ENCODE data around the gene CLEC1B. TPM values are rescaled to one million over a fixed set of nuclear protein-coding genes. Genes with fewer than 3 reads are reported as not detected.

CLEC1B gene
- total and polyA plus RNA-seq, 9 of the 15 experiments (the other 6 are each of a cell fraction or from before 2014, with no cell fraction given): not detected

DNA sequence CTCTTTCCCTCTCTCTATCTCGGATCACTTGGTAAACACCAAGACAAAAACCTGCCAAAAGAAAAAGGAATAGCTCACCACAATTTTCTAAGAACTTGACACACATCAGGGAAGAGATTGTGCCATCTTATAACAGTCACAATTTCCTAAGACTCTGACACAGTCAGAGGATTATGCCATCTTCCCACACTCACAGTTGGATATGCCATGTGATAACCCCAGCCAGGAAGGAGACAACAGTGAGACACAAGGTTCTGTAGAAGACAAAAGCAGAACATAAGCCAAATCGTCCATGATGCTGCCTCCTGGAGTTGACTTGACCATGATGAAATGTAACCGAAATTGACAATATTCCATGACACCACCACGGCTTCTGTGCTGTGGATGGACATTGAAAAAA is 28.8 kb upstream of the CLEC1B start:
- ChIA-PET POLR2A (interaction anchor here (0.6 kb wide), 1 partner anchor 642 kb away, joined by 3 read pairs; no protein-coding TSS in a partner anchor), CTCF (ENCODE audit: low intra/inter-chr PET ratio) (no interaction called here)
- intact Hi-C loops (cut with micrococcal nuclease) (no loop called here), in situ Hi-C loops (cut with MboI) (no loop called here)
- no peak overlapping the region for H3K27ac ChIP-seq (ENCODE audit: extremely low read depth, low read depth, low read length)
- H3K4me2 ChIP-seq (ENCODE audit: insufficient read depth, low read length): no peak overlapping the region
- H3K27me3 ChIP-seq (ENCODE audit: control insufficient read depth in 2 of 2, insufficient read depth in 2 of 2, low read length in 2 of 2): no peaks in the 10 kb centered on the region
- no peaks in the 10 kb centered on the region for H3K4me1 ChIP-seq (replicated peaks in 1 of 2; ENCODE audit: control insufficient read depth in 2 of 2, insufficient read depth in 2 of 2, low read length in 2 of 2)
- ATAC-seq (no peak), DNase-seq (ENCODE audit: extremely low read depth in 1 of 4, low spot score in 3 of 4) (no peak), FAIRE-seq (no peak)
- H4K20me1 ChIP-seq (replicated peaks; ENCODE audit: control insufficient read depth, insufficient read depth, low read length): no peaks in the 10 kb centered on the region
- no peaks in the 10 kb centered on the region for H3K36me3 ChIP-seq (ENCODE audit: control insufficient read depth, insufficient read depth, low read length)
- H3K9me1 ChIP-seq (ENCODE audit: control insufficient read depth, insufficient read depth, low read length): no peaks in the 10 kb centered on the region
- H3K9ac ChIP-seq (ENCODE audit: insufficient read depth in 1 of 2, low read depth in 2 of 2, low read length in 2 of 2): no peak overlapping the region
- WGBS (ENCODE audit: insufficient coverage, low coverage, missing lambda C conversion rate): 0% methylated on average over 3 of the region's 4 CpGs
- BruUV-seq (replicated peaks): no TSS peak
- no peak for TF ChIP-seq ILF3 (IDR thresholded peaks at IDR 0.05; ENCODE audit: borderline replicate concordance)
- TF ChIP-seq JUN (IDR thresholded peaks at IDR 0.05; ENCODE audit: borderline replicate concordance, low read depth, low read length): no peak
- no peak for TF ChIP-seq JUN (CRISPR knock-in tag; IDR thresholded peaks at IDR 0.05; ENCODE audit: borderline replicate concordance)
- no peak for TF ChIP-seq CBX2 (IDR thresholded peaks at IDR 0.05; ENCODE audit: insufficient read depth, low read length, poor library complexity, severe bottlenecking)
- TF ChIP-seq ZNF586 (CRISPR knock-in tag; conservative IDR thresholded peaks at IDR 0.05): no peak
- no peak for TF ChIP-seq ZNF707 (CRISPR knock-in tag; conservative IDR thresholded peaks at IDR 0.05)
- no peak for TF ChIP-seq CHD2 (IDR thresholded peaks at IDR 0.05; ENCODE audit: low read depth, low read length)
- no peak for TF ChIP-seq SPI1 (IDR thresholded peaks at IDR 0.05; ENCODE audit: borderline replicate concordance, low read depth, low read length)
- TF ChIP-seq CCNT2 (IDR thresholded peaks at IDR 0.05; ENCODE audit: borderline replicate concordance, extremely low read depth, insufficient read length, low read depth, low read length): no peak
- TF ChIP-seq, protein P1, sequence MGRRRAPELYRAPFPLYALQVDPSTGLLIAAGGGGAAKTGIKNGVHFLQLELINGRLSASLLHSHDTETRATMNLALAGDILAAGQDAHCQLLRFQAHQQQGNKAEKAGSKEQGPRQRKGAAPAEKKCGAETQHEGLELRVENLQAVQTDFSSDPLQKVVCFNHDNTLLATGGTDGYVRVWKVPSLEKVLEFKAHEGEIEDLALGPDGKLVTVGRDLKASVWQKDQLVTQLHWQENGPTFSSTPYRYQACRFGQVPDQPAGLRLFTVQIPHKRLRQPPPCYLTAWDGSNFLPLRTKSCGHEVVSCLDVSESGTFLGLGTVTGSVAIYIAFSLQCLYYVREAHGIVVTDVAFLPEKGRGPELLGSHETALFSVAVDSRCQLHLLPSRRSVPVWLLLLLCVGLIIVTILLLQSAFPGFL (CRISPR knock-in tag; IDR thresholded peaks at IDR 0.05): no peak
- no peak for TF ChIP-seq ZNF696 (CRISPR knock-in tag; conservative IDR thresholded peaks at IDR 0.05)
- TF ChIP-seq NR2C1 (IDR thresholded peaks at IDR 0.05): no peak
- TF ChIP-seq NR2C1 (tag; IDR thresholded peaks at IDR 0.05): no peak
- TF ChIP-seq, protein P2, sequence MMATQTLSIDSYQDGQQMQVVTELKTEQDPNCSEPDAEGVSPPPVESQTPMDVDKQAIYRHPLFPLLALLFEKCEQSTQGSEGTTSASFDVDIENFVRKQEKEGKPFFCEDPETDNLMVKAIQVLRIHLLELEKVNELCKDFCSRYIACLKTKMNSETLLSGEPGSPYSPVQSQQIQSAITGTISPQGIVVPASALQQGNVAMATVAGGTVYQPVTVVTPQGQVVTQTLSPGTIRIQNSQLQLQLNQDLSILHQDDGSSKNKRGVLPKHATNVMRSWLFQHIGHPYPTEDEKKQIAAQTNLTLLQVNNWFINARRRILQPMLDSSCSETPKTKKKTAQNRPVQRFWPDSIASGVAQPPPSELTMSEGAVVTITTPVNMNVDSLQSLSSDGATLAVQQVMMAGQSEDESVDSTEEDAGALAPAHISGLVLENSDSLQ (IDR thresholded peaks at IDR 0.05): no peak
- TF ChIP-seq ZNF695 (CRISPR knock-in tag; IDR thresholded peaks at IDR 0.05): no peak
- TF ChIP-seq GTF2E2 (tag; IDR thresholded peaks at IDR 0.05): no peak
- TF ChIP-seq KLF13 (tag; IDR thresholded peaks at IDR 0.05; ENCODE audit: borderline replicate concordance, low read depth): no peak
- TF ChIP-seq HDAC6 (IDR thresholded peaks at IDR 0.05; ENCODE audit: low read depth, low read length): no peak
- TF ChIP-seq, protein P3, sequence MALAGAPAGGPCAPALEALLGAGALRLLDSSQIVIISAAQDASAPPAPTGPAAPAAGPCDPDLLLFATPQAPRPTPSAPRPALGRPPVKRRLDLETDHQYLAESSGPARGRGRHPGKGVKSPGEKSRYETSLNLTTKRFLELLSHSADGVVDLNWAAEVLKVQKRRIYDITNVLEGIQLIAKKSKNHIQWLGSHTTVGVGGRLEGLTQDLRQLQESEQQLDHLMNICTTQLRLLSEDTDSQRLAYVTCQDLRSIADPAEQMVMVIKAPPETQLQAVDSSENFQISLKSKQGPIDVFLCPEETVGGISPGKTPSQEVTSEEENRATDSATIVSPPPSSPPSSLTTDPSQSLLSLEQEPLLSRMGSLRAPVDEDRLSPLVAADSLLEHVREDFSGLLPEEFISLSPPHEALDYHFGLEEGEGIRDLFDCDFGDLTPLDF (CRISPR knock-in tag; IDR thresholded peaks at IDR 0.05): no peak
- TF ChIP-seq FOXJ3 (CRISPR knock-in tag; IDR thresholded peaks at IDR 0.05): no peak
- H3K9me3 ChIP-seq (replicated peaks; ENCODE audit: control insufficient read depth, insufficient read depth, low read depth, low read length): no peaks in the 10 kb centered on the region
- no peak overlapping the region for H2AFZ ChIP-seq (ENCODE audit: low read depth, low read length)
- H3K79me2 ChIP-seq (ENCODE audit: control insufficient read depth, insufficient read depth, low read length): no peaks in the 10 kb centered on the region
- H3K4me3 ChIP-seq: no peak overlapping the region
